GM23248 (cell line): Measurements from ENCODE around the gene ANKRD29.

Experiments
- EZH2 ChIP-seq: fragments of 200-600 bp; sonication (generic); IDR thresholded peaks from 2 replicates; pipeline ENCODE4 v1.6.1; 2018; ENCODE audit warnings: antibody characterized with exemption, mild to moderate bottlenecking; ENCODE audit not compliant: insufficient read depth, poor library complexity, severe bottlenecking
- EZH2phosphoT487 ChIP-seq: fragments of 200-600 bp; sonication (generic); IDR thresholded peaks from 2 replicates; pipeline ENCODE4 v1.6.1; 2018; ENCODE audit warnings: antibody characterized with exemption, moderate library complexity, mild to moderate bottlenecking, low read depth; ENCODE audit not compliant: insufficient read depth

GRCh38 chr18:23619388-23619881, 43.3 kb downstream of the ANKRD29 start:
- TF ChIP-seq EZH2: no peak
- TF ChIP-seq EZH2phosphoT487: no peak
